ENCODE data around the gene MOCOS.

DNA sequence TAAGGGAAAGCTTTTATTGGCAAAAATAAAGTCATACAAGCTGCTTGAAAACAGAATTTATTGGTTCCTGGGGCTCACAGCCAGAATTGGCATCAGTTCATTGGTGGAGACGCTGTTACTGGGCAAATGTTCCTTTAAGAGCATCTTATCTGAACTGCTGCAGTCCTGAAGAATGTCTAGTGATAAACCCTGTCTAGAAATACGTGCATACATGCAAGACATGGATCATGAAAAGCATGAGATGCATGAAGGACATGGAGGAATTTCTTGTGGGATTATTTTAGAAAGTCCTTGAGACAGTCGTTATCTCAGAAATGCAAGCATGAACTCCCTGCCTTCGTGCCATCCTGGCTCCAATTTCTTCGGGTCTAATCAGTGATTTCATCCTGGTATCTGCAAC, 77.7 kb downstream of the MOCOS start:
- TF ChIP-seq CTCF (IDR thresholded peaks at IDR 0.05) (no peak), POLR2A (IDR thresholded peaks at IDR 0.05) (no peak)
